GM19467 (cell line): ENCODE measurements around the gene TRPM4.
"Not testable (repeated sequence)": the region's sequence is repeated elsewhere in the genome, so short reads cannot be mapped to it uniquely, and the experiment has no call there.

Experiments
- ATAC-seq: cut with Tn5 transposase; IDR thresholded peaks from one replicate; pipeline ENCODE4 v1.9.1; 2021; ENCODE audit warnings: mild to moderate bottlenecking, moderate library complexity; ENCODE audit not compliant: unreplicated experiment

The TRPM4 gene

DNA sequence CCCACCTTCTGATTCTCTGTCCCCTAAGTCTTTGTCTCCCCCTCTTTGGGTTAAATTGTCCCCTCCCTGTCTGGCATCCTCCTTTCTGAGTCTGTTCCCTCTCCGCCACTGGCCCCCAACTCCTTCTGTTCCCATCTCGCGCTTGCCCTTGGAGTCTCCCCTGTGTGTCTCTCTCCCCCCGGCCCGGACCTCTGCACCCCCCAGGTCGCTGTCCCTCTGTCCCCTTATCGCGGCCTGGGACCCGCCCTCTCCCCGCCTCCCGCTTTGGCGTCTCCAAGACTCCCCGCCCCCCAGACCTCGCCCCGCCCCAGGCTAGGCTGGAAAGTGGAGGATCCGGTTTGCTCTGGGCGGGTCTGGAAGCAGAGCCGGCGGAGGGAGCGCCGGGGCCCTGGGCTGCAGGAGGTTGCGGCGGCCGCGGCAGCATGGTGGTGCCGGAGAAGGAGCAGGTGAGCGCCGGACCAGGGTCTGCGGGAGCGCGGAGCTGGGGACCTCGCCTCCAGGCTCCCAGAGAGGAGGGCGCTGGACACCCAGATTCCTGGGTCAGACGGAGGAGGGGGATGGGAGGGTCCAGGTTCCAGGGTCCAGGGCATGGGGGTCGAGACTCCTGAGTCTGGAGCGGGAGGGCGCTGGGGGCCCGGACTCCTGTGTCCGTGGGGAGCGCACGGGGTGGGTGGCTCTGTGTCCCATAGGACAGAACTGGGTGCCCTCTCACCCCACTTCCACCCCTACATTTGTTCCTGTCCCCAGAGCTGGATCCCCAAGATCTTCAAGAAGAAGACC, at the start of gene TRPM4:
TSS of gene TRPM4 (plus strand) at position 348 of the 780 bp plus-strand sequence. CDS start at position 423, 75 bp downstream.
- no peak for ATAC-seq

DNA sequence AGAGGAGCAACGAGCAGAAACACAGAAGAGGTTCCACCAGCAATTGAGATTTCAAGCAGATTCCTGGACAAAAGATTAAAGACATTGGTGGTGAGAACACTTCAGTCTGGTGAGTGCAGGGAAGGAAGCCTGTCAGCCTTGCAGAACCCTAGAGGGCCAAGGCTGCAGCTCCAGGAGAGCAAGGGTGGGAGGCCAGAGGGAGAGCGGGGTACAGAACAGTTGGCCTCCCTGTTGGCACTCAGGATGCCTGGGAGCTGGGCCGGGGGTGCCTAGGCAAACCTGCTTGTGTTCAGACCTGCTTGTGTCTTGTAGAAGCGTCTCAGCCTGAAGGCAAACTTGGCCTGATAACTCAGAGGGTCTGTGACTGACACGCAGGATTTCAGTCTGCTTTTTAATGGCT, 48.5 kb upstream of the TRPM4 start:
- ATAC-seq, result no peak

DNA sequence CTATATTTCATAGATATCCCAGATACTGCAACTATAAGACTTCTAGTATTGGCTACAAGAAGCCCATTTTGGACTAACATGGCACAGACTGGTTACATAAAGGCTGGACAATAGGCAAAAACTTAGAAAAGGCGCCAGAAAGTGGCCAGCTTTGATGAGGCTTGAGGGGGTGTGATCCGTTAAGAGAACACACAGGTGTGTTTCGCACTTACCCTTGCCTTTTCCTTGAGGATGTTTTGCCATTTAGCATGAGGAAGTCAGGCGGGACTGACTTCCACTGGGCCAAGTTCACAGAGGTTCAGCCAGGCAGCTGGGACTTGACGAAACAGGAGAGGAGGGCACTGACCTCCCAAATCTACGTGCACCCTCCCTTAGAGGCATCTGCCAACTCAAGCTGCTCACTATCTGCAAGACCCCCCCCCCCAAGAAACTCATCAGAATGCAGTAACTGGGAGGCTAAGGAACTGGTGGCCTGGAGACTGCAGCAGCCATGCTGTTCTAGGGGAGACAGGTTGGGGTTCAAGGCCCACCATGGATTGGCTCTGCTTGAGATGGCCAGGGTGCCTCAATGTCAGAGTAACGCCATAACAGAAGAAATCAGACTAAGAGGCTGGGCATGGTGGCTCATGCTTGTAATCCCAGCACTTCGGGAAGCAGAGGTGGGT, 47.9 kb upstream of the TRPM4 start:
- ATAC-seq, result no peak

DNA sequence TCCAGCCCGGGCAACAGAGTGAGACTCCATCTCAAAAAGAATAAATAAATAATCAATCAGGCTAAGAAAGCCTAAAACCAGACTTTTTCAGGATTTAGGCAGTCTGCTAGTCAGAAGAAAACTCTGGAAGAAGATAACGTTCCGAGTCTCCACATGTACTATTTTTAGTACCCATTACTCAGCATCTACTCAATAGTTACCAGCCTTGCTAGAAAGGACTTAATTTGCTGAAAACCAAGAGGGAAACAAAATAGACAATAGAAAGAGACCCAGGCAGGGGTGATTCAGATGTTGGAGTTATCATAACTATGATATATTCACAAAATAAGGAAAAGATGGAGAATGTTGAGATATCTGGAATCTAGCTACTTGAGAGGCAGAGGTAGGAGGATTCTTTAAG, 47.0 kb upstream of the TRPM4 start:
- no peak for ATAC-seq

DNA sequence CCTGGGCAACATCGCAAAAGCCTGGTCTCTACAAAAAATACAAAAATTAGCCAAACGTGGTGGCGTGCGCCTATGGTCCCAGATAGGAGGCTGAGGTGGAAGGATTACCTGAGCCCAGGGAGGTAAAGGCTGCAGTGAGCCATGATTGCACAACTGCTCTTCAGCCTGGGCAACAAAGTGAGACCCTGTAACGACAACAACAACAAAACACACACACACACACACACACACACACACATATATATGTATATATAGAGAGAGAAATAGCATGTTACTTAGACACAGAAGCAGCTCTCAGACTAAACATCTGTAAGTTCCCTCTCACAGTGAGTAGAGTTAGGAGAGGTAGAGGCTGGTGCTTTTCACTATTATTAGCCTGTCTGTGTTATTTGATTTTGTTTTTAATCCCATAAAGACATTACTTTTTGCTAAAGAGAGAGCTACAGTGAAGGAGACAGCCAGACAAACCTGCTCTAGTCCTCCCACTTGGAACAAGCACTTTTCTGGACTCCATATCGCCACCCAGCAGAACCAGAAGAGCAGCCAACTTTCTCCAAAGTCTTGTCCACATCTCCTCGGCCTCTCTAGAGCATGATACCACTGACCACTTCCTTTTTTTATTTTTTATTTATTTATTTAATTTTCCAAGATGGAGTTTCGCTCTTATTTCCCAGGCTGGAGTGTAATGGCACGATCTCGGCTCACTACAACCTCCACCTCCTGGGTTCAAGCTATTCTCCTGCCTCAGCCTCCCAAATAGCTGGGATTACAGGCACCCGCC, 46.2 kb upstream of the TRPM4 start:
- no peak for ATAC-seq

DNA sequence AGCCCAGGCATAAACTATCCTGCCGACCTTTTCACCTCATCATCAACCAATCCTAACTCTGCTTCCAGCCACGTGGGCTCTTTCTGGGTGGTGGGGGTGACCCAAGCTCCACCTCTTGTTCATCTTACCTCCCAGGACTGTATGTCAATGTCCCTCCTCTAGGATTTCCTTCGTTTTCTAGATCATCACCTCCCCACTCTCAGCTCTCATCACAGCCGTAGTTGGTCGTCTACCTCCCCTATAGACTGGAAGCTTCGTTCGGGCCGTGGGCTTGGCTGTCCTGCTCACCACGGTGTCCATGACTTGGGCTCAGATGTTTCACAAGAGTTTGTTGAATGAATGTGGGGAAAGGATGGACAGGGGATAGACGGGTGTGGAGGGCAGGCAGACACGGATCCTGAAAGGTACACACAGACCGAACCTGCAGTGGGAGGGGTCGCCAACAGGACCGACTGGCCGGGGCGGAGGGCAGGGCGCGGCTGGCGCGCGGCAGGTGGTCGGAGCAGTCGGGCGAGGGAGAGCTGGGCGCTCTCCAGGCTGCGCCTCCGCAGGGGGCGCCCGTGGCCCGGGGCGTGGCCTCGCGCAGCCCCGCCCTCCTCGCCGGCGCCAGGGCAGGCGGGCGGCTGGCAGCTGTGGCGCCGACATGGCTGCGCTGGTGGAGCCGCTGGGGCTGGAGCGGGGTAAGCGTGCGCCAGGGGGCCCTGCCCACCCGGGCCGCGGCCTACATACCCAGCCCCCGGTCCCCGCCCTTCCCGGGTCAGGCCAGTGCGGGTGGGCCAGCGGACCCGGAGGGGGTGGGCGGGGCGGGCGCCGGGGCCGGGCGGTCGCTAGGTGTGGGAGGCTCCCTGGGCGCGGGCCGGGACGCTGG, 43.6 kb upstream of the TRPM4 start, which contains the start of gene LIN7B:
TSS of gene LIN7B (plus strand) at position 609 of the 868 bp plus-strand sequence. CDS start at position 644, 35 bp downstream.
- peak; percentile 46 for ATAC-seq

DNA sequence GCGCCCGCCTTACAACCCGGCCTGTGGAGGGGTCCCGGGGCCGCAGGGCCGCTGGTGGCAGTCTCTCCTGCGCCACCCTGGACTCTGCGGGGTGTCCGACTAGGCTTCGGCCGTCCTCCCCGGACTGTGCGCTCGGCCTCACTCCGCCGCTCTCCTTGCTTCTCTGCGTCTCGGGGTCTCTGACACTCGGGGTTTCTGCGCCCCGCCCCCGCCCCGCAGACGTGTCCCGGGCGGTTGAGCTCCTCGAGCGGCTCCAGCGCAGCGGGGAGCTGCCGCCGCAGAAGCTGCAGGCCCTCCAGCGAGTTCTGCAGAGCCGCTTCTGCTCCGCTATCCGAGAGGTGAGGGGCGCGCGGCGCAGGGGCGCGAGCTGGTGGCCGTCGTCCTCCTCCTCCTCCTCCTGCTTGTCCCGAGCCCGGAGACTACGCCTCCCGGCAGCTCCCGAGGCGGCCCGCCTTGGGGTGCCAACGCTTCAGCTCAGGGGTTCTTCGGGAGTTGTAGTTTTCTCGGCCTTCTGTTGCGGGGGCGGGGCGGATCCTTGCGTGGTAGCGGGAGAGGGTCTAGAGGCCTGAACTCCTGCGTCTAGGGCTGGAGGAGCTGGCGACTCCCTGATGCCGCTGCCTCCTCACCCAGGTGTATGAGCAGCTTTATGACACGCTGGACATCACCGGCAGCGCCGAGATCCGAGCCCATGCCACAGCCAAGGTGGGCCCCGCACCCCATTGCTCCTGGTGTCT, 42.8 kb upstream of the TRPM4 start:
- ATAC-seq, result peak; percentile 3

DNA sequence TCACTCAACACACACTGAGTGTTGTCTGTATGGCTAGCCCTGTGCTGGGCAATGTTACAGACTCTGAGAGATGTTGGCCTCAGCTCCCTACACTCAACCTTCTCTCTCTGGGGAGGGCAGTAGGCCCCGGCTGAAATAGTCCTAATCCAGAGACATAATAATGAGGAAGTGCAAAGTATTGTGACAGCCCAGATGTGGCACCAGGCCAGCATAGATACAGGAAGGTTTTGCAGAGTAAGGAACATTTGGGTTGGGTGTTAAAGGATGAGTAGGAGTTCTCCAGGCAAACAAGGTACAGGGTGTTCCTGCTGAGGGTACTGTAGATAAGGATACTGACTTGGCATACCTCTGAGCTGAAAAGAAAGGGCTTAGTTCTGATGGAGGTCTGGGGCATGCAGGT, 41.0 kb upstream of the TRPM4 start:
- ATAC-seq, result no peak

DNA sequence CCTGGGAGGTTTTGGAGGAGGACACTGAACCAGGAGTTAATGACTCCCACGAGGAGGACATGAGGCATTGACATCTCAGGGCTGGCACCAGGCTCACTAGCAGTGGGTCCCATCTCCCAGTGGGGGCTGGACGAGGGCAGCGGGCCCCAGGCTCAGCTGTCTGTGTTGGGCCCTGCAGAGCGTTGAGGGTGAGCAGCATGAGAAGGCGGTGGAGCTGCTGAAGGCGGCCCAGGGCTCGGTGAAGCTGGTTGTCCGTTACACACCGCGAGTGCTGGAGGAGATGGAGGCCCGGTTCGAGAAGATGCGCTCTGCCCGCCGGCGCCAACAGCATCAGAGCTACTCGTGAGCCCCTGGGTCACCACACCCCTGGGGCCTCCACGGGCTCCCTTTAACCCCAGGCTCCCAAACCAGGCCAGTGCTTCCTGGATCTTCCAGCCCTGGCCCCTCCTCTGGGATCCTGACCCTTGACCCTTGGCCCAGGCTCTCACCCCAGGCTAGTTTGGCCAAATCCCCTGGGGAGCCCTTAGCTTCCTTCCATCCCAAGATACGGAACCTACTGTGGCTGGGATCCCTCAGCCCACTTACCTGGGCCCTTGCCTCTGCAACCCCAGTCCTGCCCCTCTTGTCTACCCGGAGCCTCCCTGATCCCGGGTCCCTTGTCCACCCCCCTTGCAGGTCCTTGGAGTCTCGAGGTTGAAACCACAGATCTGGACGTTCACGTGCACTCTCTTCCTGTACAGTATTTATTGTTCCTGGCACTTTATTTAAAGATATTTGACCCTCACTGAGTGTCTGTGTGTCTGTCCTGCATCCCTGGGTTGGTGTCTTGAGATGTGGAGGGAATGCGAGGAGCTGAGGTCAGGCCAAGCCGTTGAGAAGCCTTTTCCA, 39.7 kb upstream of the TRPM4 start:
- no peak for ATAC-seq

DNA sequence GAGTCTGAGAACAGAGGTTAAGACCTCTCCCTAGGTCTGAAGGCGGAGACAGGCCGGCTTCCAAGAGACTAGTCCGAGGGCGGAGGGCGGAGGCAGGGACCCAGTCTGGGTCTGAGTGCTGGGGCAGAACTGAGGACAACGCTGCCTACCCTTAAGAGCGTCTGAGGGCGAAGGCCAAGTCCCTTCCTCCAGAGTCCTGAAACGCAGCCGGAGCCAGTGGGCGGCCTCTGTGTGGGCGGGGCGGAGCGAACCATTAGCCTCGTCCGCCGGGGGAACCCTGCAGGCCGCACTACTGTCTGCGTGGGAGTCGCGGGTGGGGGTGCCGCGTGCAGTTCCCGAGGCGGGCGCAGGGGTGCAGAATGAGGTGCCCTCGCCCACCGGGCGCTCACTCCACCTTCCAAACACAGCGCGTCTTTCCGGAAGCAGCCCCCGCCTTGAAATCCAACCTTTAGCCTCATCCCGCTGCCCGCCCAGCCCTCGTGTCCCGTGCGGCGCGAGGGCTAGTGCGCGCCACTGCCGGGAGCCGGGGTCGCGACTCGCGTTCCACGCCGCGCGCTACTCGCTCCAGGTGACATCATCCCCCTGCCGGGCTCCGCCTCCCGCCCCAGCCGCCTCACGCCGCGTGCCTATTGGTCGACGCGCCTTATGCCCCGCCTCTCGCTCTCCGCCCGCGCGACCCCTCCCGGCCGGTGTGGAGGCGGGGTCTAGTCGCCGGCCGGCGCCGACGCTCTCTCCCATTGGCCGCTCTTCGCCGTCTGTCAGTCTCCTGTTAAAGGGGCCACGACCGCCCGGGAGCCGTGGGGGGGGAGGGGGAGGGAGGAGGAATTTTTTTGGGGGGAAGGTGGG, 38.8 kb upstream of the TRPM4 start, which contains the start of gene C19orf73:
TSS of gene C19orf73 (minus strand) at position 579 of the 846 bp plus-strand sequence. CDS start at position 458, 121 bp downstream.
- ATAC-seq, result peak; percentile 69

DNA sequence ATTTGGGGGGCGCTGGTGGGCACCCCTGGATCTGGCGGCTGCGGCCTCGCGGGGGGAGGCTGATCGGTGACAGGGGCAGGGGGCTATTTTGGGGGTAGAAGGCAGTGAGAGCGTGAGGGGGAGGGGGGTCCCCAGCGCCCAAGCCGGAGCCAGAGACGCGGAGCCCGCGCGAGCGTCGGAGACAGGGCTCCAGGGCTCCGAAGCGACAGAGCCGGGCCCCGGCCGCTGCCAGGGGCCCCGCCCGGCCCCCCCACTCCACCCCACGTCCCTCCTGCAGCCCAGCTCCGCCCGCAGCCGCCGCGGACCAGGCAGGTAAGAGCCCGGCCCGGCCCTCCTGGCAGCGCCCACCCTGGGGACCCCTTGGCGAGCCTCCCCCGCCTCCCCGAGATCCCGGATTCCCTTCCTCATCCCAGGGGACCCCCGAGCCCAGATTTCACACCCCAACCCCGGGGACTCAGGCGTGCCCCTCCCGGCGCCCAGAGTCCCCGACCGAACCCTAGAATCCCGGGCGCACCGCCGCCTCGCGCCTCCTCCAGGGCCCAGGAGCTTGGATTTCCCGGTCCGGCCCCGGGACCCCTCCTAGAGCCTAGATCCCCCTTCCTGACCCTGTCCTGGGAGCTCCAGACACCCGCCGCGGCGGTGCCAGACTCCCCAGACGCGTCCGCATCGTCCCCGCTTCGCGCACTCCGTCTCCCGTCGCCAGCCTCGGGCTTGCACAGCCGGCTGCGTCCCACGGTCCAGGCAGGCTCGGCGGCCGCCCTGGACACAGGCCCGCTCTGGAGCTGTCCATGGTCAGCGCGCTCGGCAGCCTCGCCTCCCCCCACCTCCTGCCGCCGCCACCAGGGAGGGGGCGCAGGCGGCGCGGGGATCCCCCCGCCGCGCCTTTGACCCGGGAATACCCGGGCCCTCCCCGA, 37.9 kb upstream of the TRPM4 start, which contains the start of gene PPFIA3:
TSS of gene PPFIA3 (plus strand) at position 134 of the 914 bp plus-strand sequence. CDS start 8,330 bp downstream, outside the sequence.
- no peak for ATAC-seq

DNA sequence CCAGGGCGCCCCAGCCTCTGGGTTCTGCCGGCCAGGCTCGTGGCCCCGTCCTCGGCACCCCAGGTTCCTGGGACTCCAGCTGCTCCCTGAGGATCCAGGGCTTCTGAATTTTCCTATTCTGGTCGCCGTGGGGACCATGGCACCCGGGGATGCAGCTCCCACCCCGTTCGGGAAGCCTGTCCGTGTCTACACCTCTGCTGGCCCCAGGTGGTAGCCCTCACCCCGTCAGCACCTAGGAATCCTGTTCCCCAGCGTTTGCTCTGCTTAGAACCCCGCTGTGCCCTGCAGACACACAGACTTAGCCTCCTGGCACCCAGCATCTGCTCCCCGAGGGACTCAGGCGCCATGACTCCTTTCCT, 37.3 kb upstream of the TRPM4 start:
- no peak for ATAC-seq

DNA sequence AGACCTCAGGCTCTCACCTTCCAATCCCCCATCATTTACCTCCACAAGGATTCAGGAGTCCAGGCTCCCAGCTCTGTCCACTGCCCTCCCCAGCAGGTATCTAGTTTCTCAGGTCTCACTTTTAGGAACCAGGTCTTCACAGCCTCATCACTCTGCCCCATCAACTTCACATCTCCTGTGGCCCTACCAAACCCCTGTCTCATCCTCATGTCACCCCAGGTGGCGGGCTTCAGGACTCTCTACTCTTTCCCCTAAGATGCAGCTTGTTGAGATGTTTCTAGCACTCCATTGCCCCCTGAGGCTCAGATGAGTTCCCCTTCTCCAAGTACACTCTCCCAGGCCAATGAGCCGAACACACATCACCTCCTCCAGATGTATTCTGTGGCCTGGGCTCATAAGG, 36.7 kb upstream of the TRPM4 start:
- no peak for ATAC-seq

DNA sequence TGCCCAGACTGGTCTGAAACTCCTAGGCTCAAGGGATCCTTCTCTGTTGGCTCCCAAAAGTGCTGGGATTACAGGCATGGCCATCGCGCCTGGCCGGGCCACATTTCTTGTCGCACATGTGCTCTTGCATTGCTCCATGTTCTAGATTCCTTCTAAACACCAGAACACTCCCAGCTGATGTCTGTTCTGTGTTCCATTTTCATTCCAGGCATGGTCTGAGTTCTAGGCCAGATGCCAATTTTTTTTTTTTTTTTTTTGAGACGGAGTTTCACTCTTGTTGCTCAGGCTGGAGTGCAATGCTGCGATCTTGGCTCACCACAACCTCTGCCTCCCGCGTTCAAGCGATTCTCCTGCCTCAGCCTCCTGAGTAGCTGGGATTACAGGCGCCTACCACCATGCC, 35.8 kb upstream of the TRPM4 start:
- not testable (repeated sequence) for ATAC-seq

DNA sequence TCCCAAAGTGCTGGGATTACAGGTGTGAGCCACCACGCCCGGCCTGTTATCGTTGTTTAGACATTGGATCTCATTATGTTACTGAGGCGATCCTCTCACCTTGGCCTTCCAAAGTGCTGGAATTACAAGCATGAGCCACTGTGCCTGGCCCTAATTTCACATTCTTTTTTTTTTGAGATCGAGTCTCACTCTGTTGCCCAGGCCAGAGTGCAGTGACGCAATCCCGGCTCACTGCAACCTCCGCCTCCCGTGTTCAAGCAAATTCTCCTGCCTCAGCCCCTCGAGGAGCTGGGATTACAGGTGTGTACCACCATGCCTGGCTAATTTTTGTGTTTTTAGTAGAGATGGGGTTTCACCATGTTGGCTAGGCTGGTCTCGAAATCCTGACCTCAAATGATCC, 34.3 kb upstream of the TRPM4 start:
- not testable (repeated sequence) for ATAC-seq

DNA sequence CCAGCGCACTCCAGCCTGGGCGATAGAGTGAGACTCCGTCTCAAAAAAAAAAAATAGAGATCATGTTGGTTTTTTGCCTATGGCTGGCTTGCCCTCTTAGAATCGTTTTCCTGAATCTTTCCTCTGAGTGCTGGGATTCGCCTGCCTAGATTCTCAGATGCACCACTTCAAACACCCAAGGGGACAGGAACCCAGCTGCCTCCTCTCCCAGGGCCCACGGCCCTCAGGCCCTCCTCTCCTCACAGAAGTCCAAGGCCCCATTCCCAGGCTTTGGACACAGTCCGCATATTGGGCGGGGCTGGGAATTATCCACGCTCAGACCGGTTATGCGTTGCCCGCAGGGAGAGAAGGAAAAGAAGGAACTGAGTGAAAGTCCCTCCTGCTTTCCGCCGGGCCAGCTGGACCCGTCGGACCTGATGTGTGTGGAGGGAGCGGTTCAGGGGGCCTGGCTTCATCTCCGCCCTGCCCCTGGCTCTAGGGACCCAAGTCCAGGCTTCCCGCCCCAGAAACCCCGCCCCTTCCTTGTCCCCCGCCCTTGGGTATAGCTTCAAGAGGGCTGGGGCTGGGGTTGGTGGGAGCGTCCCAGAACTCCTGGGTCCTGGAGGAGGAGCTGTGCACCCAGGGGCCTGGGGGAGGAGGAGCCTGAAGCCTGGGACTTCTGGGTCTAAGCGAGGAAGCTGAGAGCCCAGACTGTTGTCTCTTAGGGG, 32.4 kb upstream of the TRPM4 start:
- ATAC-seq, result no peak
